Large intestine (tissue), 12 donors: ENCODE measurements around the gene F2RL3. TPM values are rescaled to one million over a fixed set of nuclear protein-coding genes. Genes with fewer than 3 reads are reported as not detected.
A peak's percentile ranks its signal among the peaks of the same experiment; 100 is the strongest.

ENCODE experiments used
- DNase-seq, 2 donors: peaks; one replicate each; pipeline versions ENCODE4 v3.0.0 to v3.0.0-alpha.2; 2013
- H3K27ac ChIP-seq: one replicate; pipeline ENCODE4 v1.5.1; 2013; ENCODE audit warnings: low read length
- H3K27me3 ChIP-seq: 2 replicates; pipeline ENCODE4 v1.6.1; 2013; ENCODE audit warnings: low read length; ENCODE audit not compliant: control insufficient read depth, insufficient read depth
- H3K36me3 ChIP-seq: 2 replicates; pipeline ENCODE4 v1.6.1; 2013; ENCODE audit warnings: low read length; ENCODE audit not compliant: control insufficient read depth, insufficient read depth
- H3K4me1 ChIP-seq: one replicate; pipeline ENCODE4 v1.6.1; 2013; ENCODE audit warnings: low read length; ENCODE audit not compliant: control insufficient read depth, insufficient read depth
- H3K4me3 ChIP-seq: one replicate; pipeline ENCODE4 v1.5.1; 2013; ENCODE audit warnings: low read length
- H3K9me3 ChIP-seq: one replicate; pipeline ENCODE4 v1.6.1; 2013; ENCODE audit warnings: mild to moderate bottlenecking, low read depth, low read length, moderate library complexity; ENCODE audit not compliant: control insufficient read depth
- WGBS: methylation state at CpG from one replicate; pipeline ENCODE4 v1.1.5; 2013; ENCODE audit warnings: low lambda C conversion rate; ENCODE audit not compliant: insufficient coverage; 5-methylcytosine and 5-hydroxymethylcytosine counted together
- long read RNA-seq, 11 donors: transcript quantifications; one replicate each; lab custom pipeline, GENCODE V29; 2026
- polyA plus RNA-seq: library from polyadenylated mRNA; unstranded; fragments of 120-200 nt; gene quantifications from one replicate; pipeline ENCODE4 v1.2.1, GENCODE V29; 2013

Gene F2RL3
- polyA plus RNA-seq = 0.99 TPM
- long read RNA-seq, donor 1 = 0 reads
- long read RNA-seq, donor 2, partial matches to known transcripts = 0 of 2 reads
- long read RNA-seq, donor 2, other reads (novel, unspliced or antisense) = 0 of 2 reads
- long read RNA-seq, donor 3 = 0 reads
- long read RNA-seq, donor 4 = 0 reads
- long read RNA-seq, donor 5 = 0 reads
- long read RNA-seq, donor 6, partial matches to known transcripts = 0 of 1 reads
- long read RNA-seq, donor 6, other reads (novel, unspliced or antisense) = 0 of 1 reads
- long read RNA-seq, donor 7 = 0 reads
- long read RNA-seq, donor 8, partial matches to known transcripts = 0 of 1 reads
- long read RNA-seq, donor 8, other reads (novel, unspliced or antisense) = 0 of 1 reads
- long read RNA-seq, donor 9 = 0 reads
- long read RNA-seq, donor 10 = 0 reads
- long read RNA-seq, donor 11, partial matches to known transcripts = 0 of 2 reads
- long read RNA-seq, donor 11, other reads (novel, unspliced or antisense) = 0 of 2 reads

DNA sequence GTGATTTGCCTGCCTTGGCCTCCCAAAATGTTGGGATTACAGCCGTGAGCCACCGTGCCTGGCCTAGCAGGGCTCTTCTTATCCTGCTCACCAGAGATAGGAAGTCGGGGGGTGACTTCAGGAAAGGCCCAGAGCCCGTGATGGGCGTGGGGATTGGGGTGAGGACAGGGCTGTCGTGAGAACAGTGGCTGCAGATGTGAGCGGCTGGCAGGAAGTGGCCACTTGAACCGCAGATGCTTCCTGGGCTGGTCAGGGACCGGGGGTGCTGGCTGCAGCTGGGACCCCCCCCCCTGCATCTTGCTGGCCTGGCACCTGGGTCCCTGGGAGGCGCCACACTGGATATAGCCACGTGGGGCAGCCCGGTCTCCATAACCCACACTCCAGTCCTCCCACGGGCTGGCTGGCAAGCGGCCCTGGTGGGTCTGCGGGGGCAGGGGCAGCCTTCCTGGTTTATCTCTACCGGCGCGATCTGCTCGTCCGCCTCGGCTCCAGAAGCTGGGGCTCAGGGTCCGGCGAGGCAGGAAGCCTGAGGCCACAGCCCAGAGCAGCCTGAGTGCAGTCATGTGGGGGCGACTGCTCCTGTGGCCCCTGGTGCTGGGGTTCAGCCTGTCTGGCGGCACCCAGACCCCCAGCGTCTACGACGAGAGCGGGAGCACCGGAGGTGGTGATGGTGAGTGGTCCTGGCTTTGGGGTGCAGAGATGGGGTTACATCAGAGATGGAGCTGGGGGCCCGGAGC, at the start of gene F2RL3:
TSS of gene F2RL3 (plus strand) at position 371 of the 737 bp plus-strand sequence. CDS start at position 562, 191 bp downstream.
- Histone ChIP-seq H3K27ac (peak within 1 kb of the TSS; percentile 12), H3K9me3 (no peaks in the 10 kb centered on the region), H3K36me3 (no peaks in the 10 kb centered on the region), H3K4me3 (peak within 1 kb of the TSS; percentile 24), H3K27me3 (no peaks in the 10 kb centered on the region), H3K4me1 (peaks cover 7% of the 10 kb centered on the region)
- no CpG with 5 or more reads among the region's 31 CpGs for WGBS
- DNase-seq = peak; percentile 37 to 57

DNA sequence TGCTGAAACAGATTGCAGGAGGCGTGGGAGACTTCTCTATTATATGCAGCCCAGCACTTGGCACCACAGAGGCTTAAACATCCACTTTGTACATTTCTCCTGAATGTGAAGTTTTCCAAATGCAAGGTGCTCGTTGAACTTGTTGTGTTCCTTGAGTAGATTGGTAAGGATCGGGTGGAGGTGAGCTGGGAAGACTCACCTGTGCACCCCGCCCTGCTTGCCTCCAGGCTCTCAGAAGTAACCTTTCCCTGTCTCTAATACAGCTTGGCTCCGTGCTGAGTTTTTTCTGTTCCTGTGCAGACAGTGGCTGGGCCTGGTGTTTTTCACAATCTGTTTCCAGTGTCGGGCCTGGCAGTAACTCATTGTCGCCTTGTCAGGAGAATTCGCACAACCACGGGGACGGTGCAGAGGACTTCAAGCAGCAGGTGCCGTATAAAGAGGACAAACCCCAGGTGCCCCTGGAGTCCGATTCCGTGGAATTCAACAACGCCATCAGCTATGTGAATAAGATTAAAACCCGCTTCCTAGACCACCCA, 47.3 kb upstream of the F2RL3 start:
- 93% methylated on average over 3 of the region's 15 CpGs for WGBS
- no peak for DNase-seq
- Histone ChIP-seq H3K4me1 (no peaks in the 10 kb centered on the region), H3K4me3 (no peak overlapping the region), H3K27me3 (no peaks in the 10 kb centered on the region), H3K36me3 (peaks cover 87% of the 10 kb centered on the region), H3K27ac (no peak overlapping the region), H3K9me3 (no peaks in the 10 kb centered on the region)

DNA sequence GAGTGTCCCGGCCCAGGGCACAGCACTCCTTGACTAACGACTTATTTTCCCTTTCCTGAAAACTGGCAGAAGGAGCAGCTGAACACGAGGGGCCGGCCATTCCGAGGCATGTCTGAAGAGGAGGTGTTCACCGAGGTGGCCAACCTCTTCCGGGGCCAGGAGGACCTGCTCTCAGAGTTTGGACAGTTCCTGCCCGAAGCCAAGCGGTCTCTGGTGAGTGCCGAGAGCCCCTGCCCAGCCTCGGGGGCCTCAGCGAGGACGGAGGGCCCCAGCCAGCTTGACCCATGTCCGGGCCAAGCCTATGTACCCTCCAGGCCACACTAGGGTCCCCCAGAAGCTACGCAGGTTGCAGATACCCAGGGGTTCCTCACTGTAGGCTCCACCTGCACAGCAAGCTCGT, 41.9 kb upstream of the F2RL3 start:
- Histone ChIP-seq H3K27me3 (no peaks in the 10 kb centered on the region), H3K36me3 (peaks cover 86% of the 10 kb centered on the region), H3K4me1 (no peaks in the 10 kb centered on the region), H3K9me3 (no peaks in the 10 kb centered on the region), H3K27ac (no peak overlapping the region), H3K4me3 (no peak overlapping the region)
- no peak for DNase-seq
- WGBS = no CpG with 5 or more reads among the region's 16 CpGs

GRCh38 chr19:16847430-16847829, 41.4 kb upstream of the F2RL3 start:
- Histone ChIP-seq H3K4me1 (no peaks in the 10 kb centered on the region), H3K36me3 (peaks cover 89% of the 10 kb centered on the region), H3K27me3 (no peaks in the 10 kb centered on the region), H3K4me3 (no peak overlapping the region), H3K9me3 (no peaks in the 10 kb centered on the region), H3K27ac (no peak overlapping the region)
- no peak for DNase-seq
- 100% methylated on average over 1 of the region's 6 CpGs for WGBS

DNA sequence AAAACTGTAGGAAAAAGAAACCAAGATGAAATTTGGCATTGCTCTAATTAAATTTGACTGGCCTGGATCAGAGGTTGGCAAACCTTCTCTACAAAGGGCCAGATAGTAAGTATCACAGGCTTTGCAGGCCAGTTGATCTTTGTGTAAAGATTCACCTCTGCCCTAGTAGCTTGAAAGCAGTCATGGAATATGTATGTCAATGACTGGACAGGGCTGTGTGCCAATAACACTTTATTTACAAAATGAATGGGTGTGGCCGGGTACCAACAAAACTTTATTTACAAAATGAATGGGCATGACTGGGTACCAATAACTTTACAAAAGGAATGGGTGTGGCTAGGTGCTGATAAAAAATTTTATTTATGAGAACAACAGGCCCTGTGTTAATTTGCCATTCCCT, 39.6 kb upstream of the F2RL3 start:
- Histone ChIP-seq H3K4me3 (no peak overlapping the region), H3K36me3 (peaks cover 88% of the 10 kb centered on the region), H3K27me3 (no peaks in the 10 kb centered on the region), H3K9me3 (no peaks in the 10 kb centered on the region), H3K27ac (no peak overlapping the region), H3K4me1 (no peaks in the 10 kb centered on the region)
- DNase-seq = no peak
- no CpG with 5 or more reads among the region's 1 CpG for WGBS

DNA sequence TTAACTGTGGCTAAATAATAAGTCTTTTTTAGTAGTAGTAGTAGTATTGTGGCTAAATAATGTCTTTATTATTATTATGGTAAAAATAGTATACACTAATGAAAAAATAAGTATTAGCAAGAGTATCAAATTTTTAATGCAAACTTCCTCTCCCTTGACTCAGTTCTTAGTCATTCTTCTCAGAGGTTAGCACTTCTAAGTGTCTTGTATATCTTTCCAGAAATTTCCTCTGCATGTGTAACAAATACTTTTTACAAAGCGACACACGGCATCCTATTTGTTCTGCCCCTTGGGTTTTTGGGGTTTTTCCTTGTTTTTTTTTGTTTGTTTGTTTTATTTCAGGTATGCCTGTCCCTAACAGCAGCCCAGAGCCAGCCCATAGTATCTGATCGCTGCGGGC, 38.7 kb upstream of the F2RL3 start:
- peaks cover 89% of the 10 kb centered on the region for H3K36me3 ChIP-seq
- H3K27ac ChIP-seq = no peak overlapping the region
- no CpG with 5 or more reads among the region's 4 CpGs for WGBS
- no peaks in the 10 kb centered on the region for H3K27me3 ChIP-seq
- no peaks in the 10 kb centered on the region for H3K9me3 ChIP-seq
- H3K4me1 ChIP-seq = no peaks in the 10 kb centered on the region
- no peak for DNase-seq
- no peak overlapping the region for H3K4me3 ChIP-seq

GRCh38 chr19:16851031-16851712, 37.6 kb upstream of the F2RL3 start:
- H3K36me3 ChIP-seq = peaks cover 84% of the 10 kb centered on the region
- no peaks in the 10 kb centered on the region for H3K27me3 ChIP-seq
- H3K27ac ChIP-seq = no peak overlapping the region
- no peaks in the 10 kb centered on the region for H3K9me3 ChIP-seq
- no CpG with 5 or more reads among the region's 33 CpGs for WGBS
- no peak overlapping the region for H3K4me3 ChIP-seq
- DNase-seq = no peak
- no peaks in the 10 kb centered on the region for H3K4me1 ChIP-seq

- H3K4me3 ChIP-seq = no peak overlapping the region
- H3K36me3 ChIP-seq = peaks cover 69% of the 10 kb centered on the region
- no CpG with 5 or more reads among the region's 7 CpGs for WGBS
- no peaks in the 10 kb centered on the region for H3K4me1 ChIP-seq
- no peak overlapping the region for H3K27ac ChIP-seq
- no peak for DNase-seq
- H3K9me3 ChIP-seq = no peaks in the 10 kb centered on the region
- H3K27me3 ChIP-seq = no peaks in the 10 kb centered on the region
Observed at GRCh38 chr19:16853066-16853465, 35.7 kb upstream of the F2RL3 start.

GRCh38 chr19:16856091-16856490, 32.7 kb upstream of the F2RL3 start:
- Histone ChIP-seq H3K27ac (no peak overlapping the region), H3K4me1 (no peaks in the 10 kb centered on the region), H3K9me3 (no peaks in the 10 kb centered on the region), H3K36me3 (peaks cover 48% of the 10 kb centered on the region), H3K4me3 (no peak overlapping the region), H3K27me3 (no peaks in the 10 kb centered on the region)
- 100% methylated on average over 1 of the region's 9 CpGs for WGBS
- no peak for DNase-seq

DNA sequence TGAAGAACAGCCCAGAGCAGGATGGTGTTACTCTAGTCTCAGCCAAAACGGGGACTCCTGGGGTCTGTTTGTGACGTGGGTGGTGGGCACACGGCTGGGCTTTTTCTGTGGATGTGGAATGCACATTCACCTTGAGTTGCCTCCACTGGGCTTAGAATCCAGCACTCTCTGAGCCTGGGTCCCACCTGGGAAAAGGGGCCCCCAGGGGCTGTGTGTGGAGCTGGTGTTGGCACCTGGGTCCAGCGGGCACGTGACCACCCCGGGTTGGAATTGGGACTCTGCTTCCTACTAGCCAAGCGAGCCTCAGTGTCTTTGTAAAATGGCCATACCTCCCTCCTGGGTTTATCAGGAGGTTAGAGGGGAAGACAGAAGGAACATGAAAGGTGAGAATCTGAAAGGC, 29.2 kb upstream of the F2RL3 start:
- no peak for DNase-seq
- Histone ChIP-seq H3K27ac (no peak overlapping the region), H3K4me3 (no peak overlapping the region), H3K27me3 (no peaks in the 10 kb centered on the region), H3K36me3 (peaks cover 39% of the 10 kb centered on the region), H3K9me3 (no peaks in the 10 kb centered on the region), H3K4me1 (no peaks in the 10 kb centered on the region)
- no CpG with 5 or more reads among the region's 7 CpGs for WGBS
